Ishikawa (cell line): ENCODE measurements around the gene SLC2A8.

Experiments
- EGR1 ChIP-seq: IDR thresholded peaks from 2 replicates; pipeline ENCODE4 v1.6.1; 2012
- FOXM1 ChIP-seq: IDR thresholded peaks from 2 replicates; pipeline ENCODE4 v1.6.1; 2012; ENCODE audit warnings: low read depth, borderline replicate concordance

- TF ChIP-seq EGR1 (no peak), FOXM1 (no peak)
These were observed 7.4 kb upstream of the SLC2A8 start for GRCh38 chr9:127389381-127390247.
